NCI-H748 (cell line): Measurements from ENCODE around the gene ZCCHC2.

Experiments
- DNase-seq: peaks from one replicate; lab custom pipeline; 2025; ENCODE audit not compliant: unreplicated experiment; lab: John Stamatoyannopoulos, UW

The ZCCHC2 gene

DNA sequence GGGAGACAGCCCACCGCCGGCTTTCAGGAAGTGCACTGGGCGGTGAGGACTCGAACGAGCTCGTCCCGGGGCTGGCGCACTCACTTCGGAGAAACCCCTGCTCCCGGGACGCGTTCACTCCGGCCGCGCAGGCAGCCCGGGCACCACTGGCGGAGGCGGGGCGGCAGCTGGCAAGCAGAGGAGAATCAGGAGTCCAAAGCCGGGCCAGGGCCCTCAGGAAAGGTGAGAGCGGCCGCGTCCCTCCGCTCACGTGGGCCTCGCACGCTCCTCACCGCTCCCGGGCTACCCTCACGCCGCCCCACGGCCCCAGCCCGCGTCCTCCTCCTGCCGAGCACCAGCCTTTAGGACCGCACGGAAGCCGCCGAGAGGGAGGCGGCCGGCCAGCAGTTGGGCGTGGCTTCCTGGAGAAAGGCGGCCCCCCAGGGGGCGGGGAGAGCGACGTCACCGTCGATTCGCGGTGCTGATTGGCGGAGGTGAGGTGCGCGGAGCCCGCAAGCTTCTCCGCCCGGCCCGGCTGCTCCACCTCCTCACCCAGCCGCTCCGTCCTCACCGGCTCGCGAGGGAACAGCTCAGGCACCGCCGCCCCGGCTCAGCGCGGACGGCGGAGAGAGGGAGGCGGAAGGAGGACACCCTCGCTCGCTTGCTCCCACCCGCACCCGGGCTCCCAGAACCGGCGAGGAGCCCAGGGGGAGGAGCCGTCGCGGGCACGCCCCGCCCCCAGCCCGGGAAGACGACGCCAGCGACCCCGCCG lies at the start of gene ZCCHC2:
Gene ZCCHC2, plus strand, starts transcription at position 522 of the 751 bp plus-strand sequence. CDS start 400 bp downstream, outside the sequence.
- DNase-seq: peak; percentile 99

DNA sequence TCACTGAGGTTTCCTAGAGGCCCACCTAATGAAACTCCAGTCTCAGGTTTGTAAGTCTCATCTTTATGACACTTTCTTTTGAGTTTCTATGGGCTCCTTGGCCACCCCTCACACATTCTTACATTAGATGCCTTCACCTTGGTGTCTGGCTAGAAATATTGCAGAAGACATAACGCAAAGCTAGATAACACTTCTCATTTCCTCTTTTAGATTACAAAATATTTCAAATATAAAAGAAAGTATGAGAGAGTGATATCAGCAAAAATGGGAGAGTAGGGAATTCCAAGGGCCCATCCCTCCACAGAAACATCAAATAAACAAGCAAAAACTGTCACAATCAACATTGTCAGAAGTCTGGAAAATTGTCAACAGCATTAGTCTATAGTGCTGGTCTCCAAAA lies 43.3 kb upstream of the ZCCHC2 start:
- DNase-seq: no peak

DNA sequence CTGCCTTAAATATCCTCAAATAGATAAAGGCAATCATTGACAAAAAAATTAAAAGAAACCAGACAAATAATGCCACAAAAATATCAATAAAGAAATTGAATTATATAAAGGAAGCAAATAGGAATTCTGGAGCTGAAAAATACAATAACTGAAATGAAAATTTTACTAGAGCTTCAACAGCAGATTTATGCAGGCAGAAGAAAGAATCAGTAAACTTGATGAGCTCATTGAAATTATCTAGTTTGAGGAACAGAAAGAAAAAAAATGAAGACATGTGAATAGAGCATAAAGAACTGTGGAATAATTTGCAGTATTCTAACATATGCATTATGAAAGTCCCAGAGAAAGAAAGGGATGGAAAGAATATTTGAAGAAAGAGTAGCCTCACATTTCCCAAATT lies 41.9 kb upstream of the ZCCHC2 start:
- DNase-seq: peak; percentile 14

DNA sequence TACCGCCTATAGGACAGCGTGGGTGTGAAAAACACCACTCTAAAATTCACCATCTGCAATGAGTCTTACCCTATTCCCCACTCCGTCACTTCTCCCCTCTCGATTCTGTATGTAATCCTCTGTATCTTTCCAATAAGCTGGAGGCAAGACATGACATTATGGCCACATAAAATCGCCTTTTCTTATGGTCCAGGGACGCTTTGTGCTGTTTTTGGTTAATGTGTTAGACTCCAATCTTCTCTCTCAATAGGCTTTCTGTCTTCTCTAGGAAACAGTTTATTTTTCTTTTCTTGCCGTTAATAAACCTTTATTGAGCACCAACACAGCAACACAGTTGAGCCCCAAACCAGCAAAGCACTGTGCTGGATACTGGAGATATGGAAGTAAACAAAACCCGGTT lies 37.9 kb upstream of the ZCCHC2 start:
- DNase-seq: no peak

DNA sequence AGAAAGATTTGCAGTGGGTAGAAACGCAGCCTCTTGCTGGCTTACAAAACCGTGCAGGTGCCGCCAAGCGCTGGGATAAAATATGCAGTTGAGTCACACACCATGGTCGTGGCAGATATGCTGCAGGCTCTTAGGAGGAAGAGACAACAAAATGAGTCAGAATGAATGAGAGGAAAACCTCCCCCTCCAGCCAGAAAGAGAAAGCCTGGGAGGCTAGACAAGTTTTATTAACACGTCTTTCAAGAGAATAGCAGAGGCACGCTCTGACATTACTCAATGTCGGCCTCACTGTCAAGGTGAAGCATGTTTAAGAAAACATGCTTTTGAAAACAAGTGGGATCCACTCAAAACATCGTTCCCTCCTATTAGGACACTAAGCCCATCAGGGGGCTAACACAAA lies 37.1 kb upstream of the ZCCHC2 start:
- DNase-seq: no peak

DNA sequence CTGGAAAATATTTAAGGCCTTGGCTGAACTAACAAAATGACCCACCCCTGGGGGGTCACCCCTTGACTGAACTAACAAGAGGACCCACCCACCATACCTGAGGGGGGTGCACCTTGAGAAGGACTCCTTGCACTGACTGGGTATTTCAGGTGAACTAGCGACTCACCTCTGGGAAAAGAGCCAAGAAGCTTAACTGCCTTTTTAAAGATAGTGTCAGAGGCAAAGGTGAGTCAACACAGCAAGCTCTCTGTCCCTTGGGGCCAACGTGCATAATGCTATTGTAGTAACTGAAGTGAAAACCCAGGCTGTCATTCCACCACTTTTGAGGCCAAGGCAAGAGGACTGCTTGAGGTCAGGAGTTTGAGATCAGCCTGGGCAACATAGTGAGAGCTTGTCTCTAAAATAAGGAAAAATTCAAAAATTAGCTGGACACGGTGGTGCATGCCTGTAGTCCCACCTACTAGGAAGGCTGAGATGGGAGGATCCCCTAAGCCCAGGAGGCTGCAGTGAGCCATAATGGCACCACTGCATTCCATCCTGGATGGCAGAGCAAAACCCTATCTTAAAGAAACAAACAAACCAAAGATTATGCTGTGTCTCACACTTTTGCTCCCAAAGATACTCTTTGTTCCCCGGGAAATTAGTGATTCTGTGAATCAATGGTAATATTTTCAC lies 36.4 kb upstream of the ZCCHC2 start:
- peak; percentile 53 for DNase-seq

DNA sequence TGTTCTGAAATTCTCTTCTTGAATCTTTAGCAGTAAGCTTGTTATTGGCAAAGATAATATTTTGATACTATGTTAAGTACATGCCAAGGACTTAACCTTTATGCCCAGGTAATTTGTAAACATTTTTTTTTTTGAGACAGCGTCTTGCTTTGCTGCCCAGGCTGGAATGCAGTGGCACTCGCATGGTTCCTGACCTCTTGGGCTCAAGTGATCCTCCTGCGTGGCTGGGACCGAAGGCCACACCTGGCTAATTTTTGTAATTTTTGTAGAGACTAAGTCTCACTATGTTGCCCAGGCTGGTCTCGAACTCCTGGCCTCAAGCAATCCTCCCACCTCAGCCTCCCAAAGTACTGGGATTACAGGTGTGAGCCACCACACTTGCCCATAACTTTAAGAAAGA lies 35.7 kb upstream of the ZCCHC2 start:
- DNase-seq: no peak

DNA sequence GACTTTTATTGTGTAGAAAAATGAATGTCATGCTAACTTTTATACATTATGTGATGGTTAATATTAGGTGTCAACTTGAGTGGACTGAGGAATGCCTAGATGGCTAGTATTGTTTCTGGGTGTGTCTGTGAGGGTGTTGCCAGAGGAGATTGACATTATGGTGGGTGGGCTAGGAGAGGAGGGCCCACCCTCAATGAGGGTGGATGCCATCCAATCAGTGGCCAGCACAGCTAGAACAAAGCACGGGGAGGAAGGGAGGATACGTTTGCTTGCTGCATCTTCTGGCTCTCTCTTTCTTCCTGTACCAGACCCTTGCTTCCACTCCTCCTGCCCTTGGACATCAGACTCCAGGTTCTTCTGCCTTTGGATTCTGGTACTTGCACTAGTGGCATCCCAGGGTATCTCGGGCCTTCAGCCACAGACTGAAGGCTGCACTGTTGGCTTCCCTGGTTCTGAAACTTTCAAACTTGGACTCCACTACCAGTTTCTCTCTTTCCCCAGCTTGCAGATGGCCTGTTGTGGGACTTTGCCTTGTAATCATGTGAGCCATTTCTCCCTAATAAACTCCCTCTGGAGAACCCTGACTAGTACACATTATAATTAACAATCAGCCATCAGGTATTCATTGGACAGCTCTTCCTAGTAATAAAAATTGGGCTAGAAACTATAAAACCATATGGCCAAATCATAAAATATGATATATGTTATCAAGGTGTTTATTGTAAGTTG lies 31.7 kb upstream of the ZCCHC2 start:
- no peak for DNase-seq

DNA sequence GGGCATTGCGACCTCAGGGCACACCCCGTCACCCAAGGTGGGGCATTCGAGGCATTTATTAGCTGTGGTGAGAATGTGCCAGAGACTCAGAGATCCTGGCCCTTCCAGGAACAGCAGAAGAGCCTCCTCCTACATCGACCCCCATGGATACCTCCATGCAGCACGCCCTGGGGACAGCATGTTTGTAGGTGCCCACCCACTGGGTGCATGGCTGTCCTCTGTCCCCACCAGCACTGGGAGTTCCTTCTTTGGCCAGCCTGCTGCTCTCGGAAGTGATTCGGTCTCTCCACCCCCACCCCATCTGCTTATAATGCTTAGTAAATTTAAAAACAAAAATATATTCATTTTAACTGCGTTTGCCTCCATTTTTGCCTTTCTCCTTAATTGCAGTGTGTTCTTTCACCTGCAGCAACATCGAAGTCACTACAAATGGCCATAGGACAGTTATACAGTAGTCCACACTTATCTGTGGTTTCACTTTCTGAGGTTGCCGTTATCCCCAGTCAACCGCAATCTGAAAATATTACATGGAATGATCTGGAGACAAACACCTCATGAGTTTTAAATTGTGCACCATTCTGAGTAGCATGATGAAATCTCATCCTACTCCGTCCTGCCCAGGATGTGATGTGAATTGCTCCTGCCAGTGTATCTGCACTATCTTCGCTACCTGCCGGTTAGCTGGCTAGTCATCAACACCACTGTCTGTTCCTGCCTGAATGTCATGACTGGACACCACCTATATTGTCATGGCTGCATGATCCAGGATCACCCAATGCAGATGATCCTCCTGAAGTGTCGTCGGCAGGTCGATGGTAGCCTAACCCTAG lies 29.6 kb upstream of the ZCCHC2 start:
- no peak for DNase-seq

DNA sequence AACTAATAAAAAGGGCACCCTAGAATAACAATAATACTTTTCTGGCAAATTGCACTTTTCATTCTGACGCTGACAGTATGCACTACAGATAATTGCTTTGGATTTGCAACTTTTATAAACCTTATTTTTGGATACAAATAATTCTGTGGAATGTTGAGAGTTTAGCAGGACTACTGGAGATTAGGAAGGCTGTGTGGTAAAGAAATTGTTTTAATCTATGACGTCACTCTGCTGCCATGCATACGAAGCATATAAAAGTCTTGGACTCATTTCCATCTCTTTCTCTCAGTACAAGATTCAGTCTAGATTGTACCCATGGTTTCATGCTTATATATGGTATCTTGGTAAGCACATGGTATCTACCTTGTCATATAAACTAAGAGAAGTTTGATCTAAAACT lies 28.1 kb upstream of the ZCCHC2 start:
- no peak for DNase-seq

DNA sequence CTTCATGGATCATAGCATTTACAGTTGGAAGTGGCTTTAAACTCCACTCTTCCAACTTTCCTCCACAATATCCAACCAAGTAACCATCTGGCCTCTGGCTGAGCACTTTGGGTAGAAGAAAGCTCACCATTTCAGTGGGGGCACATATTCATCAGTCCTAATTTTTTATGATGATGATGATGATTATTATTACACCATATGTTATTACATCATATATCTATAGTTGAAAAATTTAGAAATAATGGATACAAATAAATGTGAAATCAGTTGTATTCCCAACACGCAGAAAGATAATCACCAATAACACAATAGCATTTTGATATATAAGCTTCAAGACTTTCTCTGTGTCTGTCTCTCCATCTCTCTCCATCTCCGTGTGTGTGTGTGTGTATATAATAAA lies 26.6 kb upstream of the ZCCHC2 start:
- DNase-seq: no peak

DNA sequence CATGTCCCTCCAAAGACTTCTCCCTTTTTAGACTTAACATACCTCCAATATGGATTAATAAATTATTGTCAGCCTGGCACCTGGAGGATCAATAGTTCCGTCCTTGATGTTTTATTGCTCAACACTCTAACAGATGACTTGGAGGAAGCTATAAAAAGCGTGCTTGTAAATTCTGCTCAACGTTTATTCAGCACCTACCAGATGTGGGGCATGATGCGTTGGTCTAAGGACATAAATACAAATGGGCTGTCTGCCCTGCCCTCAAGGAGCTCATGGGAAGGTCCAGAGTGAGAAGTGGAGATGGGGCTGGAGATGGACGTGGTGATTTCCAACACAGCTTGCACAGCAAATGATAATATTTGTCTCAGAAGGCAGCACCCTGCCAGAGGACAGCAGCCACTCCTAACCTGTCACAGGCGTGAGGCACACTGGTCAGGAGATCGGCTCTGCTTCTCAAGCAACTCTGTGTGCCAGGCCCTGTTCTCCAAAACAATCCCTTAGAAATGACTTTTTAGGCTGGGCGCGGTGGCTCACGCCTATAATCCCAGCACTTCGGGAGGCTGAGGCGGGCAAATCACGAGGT lies 25.5 kb upstream of the ZCCHC2 start:
- DNase-seq: no peak

DNA sequence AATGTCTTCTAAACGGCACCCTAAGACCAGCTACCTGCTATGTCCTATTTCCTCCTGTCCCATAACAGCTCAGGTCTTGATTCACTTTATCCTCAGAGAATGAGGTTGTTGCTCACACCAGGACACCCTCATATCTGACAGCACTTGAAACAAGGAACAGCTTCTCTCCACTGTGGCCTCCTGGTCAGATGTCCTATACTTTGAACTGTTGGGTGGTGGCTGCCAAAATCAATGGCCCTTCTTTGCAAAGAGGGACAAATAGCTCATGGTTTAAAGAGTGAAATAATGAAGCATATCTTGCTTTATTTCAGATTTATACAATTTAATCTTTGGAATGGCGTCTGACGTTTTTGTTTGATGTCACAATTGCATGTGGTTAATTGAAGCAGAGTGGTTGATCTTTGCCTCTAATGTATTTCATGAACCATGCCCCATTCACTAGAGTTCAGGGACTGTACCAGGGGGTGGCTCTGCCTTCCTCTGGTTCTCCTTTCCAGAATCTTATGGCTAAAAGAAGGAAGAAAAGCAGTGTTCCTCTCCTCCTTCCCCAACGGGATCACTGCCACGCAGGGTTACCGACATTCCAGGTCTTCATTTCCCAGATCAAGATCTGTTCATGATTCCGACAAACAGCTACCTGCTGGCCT lies 24.1 kb upstream of the ZCCHC2 start:
- no peak for DNase-seq

DNA sequence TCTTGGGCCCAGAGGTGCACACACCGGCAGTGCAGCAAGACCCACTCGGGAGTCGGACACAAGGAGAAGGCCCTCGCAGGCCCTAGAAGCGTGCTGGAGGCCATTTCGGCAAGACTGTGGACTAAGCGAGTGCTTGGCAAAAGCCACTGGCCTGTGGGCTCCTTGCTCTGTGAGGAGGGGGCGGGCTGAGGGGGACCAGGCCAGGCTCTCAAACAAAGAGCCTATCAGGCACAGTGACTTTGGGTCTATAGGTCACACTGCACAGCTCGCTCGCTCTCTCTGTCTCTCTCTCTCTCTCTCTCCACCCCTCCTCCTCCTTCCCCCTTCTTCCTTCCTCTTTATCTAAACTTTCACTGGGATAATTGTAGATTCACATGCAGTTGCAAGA lies 23.6 kb upstream of the ZCCHC2 start:
- no peak for DNase-seq

DNA sequence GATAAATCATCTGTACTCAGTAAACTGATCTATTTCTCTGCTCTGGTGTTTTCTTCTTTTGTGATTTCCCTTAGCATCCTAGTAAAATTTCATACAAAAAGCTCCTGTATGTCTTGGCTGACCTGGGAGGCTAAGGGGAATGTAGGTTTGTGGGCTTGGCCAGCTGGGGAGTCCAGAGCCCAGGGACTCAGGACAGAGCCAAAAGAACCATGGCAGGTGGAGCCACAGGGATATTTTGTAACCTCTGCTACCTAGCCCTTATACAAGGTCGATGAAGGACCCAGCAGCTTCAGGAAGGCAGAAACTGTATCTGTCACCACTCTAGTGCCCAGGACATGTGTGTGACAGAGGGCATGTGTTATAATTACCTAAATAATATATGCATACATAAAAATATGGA lies 22.7 kb upstream of the ZCCHC2 start:
- no peak for DNase-seq

DNA sequence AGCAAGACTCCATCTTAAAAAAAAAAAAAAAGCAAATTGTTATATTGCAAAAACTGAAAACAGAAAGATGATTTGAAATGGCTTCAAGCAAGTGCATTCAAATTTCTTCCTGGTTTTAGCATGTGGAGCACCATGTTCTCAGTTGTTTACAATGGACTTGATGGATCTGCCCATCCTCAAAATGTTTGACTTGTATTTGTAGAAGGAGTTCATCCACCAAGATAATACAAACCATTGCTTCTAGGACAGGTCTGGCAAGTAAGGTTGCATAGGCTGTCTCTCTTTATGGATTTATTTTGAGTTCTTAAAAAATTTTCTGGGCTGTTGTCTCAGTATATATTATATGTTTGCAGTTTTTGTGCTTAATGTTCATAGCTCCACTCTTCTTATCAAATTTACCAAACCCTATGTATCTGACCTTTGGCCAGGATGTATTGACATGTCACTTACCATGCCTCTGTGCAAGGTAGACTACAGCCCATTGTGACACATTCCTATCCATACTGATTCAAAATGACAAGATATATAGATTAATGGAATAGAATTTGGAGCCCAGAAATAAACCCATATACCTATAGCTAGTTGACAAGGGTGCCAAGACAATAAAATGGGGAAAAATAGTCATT lies 21.7 kb upstream of the ZCCHC2 start:
- no peak for DNase-seq

DNA sequence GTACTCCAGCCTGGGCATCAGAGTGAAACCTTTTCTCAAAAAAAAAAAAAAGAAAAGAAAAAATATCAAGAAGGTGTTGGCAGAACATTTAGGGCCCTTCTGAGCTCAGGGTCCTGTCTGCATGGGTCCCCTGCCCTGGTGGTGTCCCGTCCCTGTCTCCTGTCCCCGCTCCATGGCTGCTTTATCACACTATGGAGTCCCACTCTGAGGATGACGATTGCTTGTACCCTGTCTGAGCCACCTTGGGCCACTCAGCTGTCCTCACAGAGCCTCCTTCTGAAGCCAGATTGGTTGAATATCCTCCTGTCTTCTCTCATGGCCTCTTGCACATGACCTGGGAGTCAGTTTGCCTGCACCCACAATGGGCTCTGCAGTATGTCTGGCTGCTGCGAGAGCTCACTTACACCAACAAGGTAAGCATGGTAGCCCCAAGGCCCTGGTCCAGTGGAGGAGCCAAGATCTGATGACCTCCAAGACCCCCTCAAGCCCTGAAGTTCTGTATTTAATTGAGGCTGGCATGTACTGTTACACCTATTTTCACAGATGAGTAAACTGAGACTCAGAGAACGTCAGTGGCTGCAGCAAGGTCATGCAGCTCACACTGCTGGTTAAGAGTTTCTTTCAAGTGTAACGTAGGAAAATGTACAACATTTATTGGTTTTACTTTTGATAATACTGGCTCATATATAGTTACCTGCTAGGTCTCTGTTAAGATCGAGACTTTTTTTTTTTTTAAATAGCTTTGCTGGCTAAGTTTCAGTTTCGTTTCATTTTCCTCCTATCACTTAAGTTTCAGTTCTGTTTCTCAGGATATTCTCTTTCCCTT lies 16.9 kb upstream of the ZCCHC2 start:
- no peak for DNase-seq

DNA sequence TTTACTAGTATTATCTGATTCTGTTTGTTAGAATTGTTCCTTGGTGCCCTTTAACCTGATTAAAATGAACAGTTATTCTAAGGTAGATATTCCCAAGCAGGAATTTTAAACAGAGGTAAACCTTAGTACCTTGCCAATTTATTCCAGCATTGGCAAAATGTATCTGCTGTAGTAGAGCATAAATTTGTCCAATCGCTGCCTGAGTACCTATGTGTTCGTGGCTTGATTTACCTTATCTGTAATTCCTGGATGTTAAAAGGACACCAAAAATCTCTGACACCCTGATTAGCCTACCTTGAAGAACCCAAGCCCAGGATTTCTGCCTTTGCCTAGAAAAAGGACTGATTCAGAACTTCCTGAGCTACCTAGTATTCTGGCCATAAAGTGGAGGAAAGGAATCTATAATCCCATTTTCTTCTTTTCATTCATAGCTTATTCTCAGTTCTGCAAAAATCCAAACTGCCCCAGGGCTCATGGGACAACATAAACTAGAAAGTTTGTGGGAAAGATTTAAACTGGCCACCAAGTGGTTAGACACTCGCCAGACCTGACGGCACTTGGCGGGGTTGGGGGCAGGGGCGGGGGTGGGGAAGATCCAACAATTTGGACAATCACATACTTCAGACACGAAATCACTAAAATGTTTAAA lies 16.2 kb upstream of the ZCCHC2 start:
- DNase-seq: no peak

DNA sequence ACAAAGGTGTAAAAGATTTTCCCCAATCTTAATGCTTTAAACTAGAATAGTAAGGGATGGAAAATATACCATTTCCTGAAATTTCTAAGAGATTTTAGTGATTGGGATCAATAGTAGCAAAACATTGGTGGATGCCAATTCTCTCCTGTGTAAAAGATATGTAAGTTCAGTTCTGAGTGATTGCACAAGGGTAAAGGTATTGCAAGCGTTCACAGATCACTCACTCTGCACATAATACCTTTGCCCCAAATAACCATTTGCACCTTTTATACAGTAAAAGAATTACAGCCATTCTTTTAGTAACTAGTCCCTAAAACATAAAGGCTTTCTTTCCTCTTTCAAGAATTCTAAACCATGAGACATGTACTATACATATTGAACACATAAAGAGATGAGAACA lies 13.0 kb upstream of the ZCCHC2 start:
- DNase-seq: no peak
